Ovary (tissue), 9 donors: ENCODE results near the gene CCND1. TPM values are rescaled to one million over a fixed set of nuclear protein-coding genes. Genes with fewer than 3 reads are reported as not detected.
"Not testable (repeated sequence)": the region's sequence is repeated elsewhere in the genome, so short reads cannot be mapped to it uniquely, and the experiment has no call there.

Experiments
- DNase-seq, 5 donors: peaks; one replicate each; pipeline ENCODE4 v3.0.0-alpha.2; 2019 to 2020
- H3K27ac ChIP-seq, 2 donors: fragments of 200-600 bp; one replicate each; pipeline versions ENCODE4 v1.5.1 to v1.8.0; 2019 to 2022
- H3K27me3 ChIP-seq: fragments of 200-600 bp; one replicate; pipeline ENCODE4 v1.8.0; 2022
- H3K36me3 ChIP-seq: fragments of 200-600 bp; sonication (generic); one replicate; pipeline ENCODE4 v1.5.1; 2019
- H3K4me1 ChIP-seq: one replicate; pipeline ENCODE4 v1.8.1; 2013; ENCODE audit warnings: mild to moderate bottlenecking, moderate library complexity; ENCODE audit not compliant: insufficient read depth
- H3K4me3 ChIP-seq: fragments of 200-600 bp; sonication (generic); one replicate; pipeline ENCODE4 v1.5.1; 2017
- H3K9me3 ChIP-seq, 2 donors: fragments of 200-600 bp in 1 of 2; sonication (generic) in 1 of 2; one replicate each; pipeline versions ENCODE4 v1.5.1 to v1.8.1; 2013 to 2019; ENCODE audit warnings: mild to moderate bottlenecking in 1 of 2, moderate library complexity in 1 of 2
- CTCF ChIP-seq, 3 donors: fragments of 450-650 bp in 2 of 3; fragments of 200-600 bp in 1 of 3; IDR thresholded peaks; one replicate each; pipeline versions ENCODE4 v1.5.1 to v1.8.0; 2016 to 2022; ENCODE audit warnings: antibody characterized with exemption in 3 of 3, mild to moderate bottlenecking in 1 of 3
- EP300 ChIP-seq: sonication (generic); formaldehyde crosslinking; IDR thresholded peaks from one replicate; pipeline ENCODE4 v1.6.1; 2017; ENCODE audit warnings: antibody characterized with exemption
- POLR2A ChIP-seq: fragments of 450-650 bp; IDR thresholded peaks from one replicate; pipeline ENCODE4 v1.6.1; 2017; ENCODE audit warnings: antibody characterized with exemption, mild to moderate bottlenecking, moderate library complexity
- WGBS, 3 donors: extraction: QIAGEN DNeasy Blood & Tissue Kit in 1 of 3; methylation state at CpG; one replicate each; pipeline versions ENCODE4 v1.1.5 to v1.1.7; 2013 to 2017; 5-methylcytosine and 5-hydroxymethylcytosine counted together
- intact Hi-C, 4 donors: fragments of 100-400 bp; cut with DNase I; formaldehyde crosslinking; loops; one replicate each; pipeline versions ENCODE4 v1.11.0 to v1.15.1; 2022 to 2023
- polyA plus RNA-seq, 2 donors: library from polyadenylated mRNA; stranded (reverse); fragments of 200-250 nt in 1 of 2; fragments of 350-450 nt in 1 of 2; fragmentation: Illumina TruSeq in 1 of 2; extraction: RNeasy Lipid Tissue Mini Kit (QIAGEN cat#74804) in 1 of 2; gene quantifications; one replicate each; pipeline ENCODE4 v1.2.3, GENCODE V29; 2013 to 2014
- total RNA-seq, 7 donors: library from RNA; depleted of rRNA in 2 of 7; stranded (reverse); fragments of >200 nt in 2 of 7; fragmentation: NEBNext Ultra II Directional in 3 of 7; extraction: Animal tissue kit (Norgen Biotek cat#: 25700) in 3 of 7; gene quantifications; one replicate each; pipeline versions ENCODE4 v1.1.0 to v1.2.4, GENCODE V29; 2016 to 2023
- donor health status: DM: no; HTN: no; CAD: no; lungs with moderate emphysema.
- donor health status: DM: no; HTN: no; CAD: no.
- donor health status: Bipolar disorder and iron deficiency.
- donor health status: DM: yes; HTN: yes; CAD: no.
- donor health status: DM: no; HTN: no; CAD: no.
- donor health status: DM: yes; HTN: yes; CAD: no.

CCND1 gene
- total and polyA plus RNA-seq, 9 donors, result 3.4 to 58.9 (median 19.2) TPM

- TF ChIP-seq EP300 (no peak), CTCF (IDR thresholded peaks at IDR 0.05) (no peak)
- no peak for DNase-seq
- Histone ChIP-seq H3K27me3 (no peaks in the 10 kb centered on the region), H3K4me3 (no peak overlapping the region), H3K4me1 (no peaks in the 10 kb centered on the region), H3K9me3 (no peaks in the 10 kb centered on the region), H3K27ac (no peak overlapping the region), H3K36me3 (no peaks in the 10 kb centered on the region)
- 77 to 85% (median 81%) methylated on average over 16 of the region's 16 CpGs for WGBS, 3 donors
- intact Hi-C loops, result no loop called here
Observed at GRCh38 chr11:69615545-69616278, 25.2 kb upstream of the CCND1 start.

GRCh38 chr11:69617220-69617619 is 23.7 kb upstream of the CCND1 start:
- TF ChIP-seq CTCF (IDR thresholded peaks at IDR 0.05), result no peak
- no peak for TF ChIP-seq POLR2A
- no peak for TF ChIP-seq EP300
- WGBS, 3 donors, result 83 to 89% (median 85%) methylated on average over 4 of the region's 4 CpGs
- no peaks in the 10 kb centered on the region for H3K4me1 ChIP-seq
- H3K27ac ChIP-seq, result no peak overlapping the region
- no peak for DNase-seq
- H3K4me3 ChIP-seq, result no peak overlapping the region
- no peaks in the 10 kb centered on the region for H3K9me3 ChIP-seq
- no peaks in the 10 kb centered on the region for H3K36me3 ChIP-seq
- intact Hi-C loops, result no loop called here
- H3K27me3 ChIP-seq, result no peaks in the 10 kb centered on the region

GRCh38 chr11:69617682-69618081 is 23.3 kb upstream of the CCND1 start:
- Histone ChIP-seq H3K9me3 (no peaks in the 10 kb centered on the region), H3K4me1 (no peaks in the 10 kb centered on the region), H3K36me3 (no peaks in the 10 kb centered on the region), H3K27ac (no peak overlapping the region), H3K4me3 (no peak overlapping the region), H3K27me3 (no peaks in the 10 kb centered on the region)
- TF ChIP-seq POLR2A (no peak), EP300 (no peak)
- intact Hi-C loops, result no loop called here
- no peak for DNase-seq
- 84 to 90% (median 86%) methylated on average over 10 of the region's 10 CpGs for WGBS, 3 donors

GRCh38 chr11:69618237-69618636 is 22.7 kb upstream of the CCND1 start:
- Histone ChIP-seq H3K27ac (no peak overlapping the region), H3K36me3 (no peaks in the 10 kb centered on the region), H3K4me1 (no peaks in the 10 kb centered on the region), H3K27me3 (no peaks in the 10 kb centered on the region), H3K4me3 (no peak overlapping the region), H3K9me3 (no peaks in the 10 kb centered on the region)
- 48 to 66% (median 56%) methylated on average over 8 of the region's 8 CpGs for WGBS, 3 donors
- TF ChIP-seq POLR2A (no peak), CTCF (IDR thresholded peaks at IDR 0.05) (no peak), EP300 (no peak)
- DNase-seq, result no peak
- intact Hi-C loops, result no loop called here

GRCh38 chr11:69620683-69621290 is 20.2 kb upstream of the CCND1 start:
- no peaks in the 10 kb centered on the region for H3K36me3 ChIP-seq
- TF ChIP-seq CTCF (IDR thresholded peaks at IDR 0.05), result no peak
- TF ChIP-seq EP300, result no peak
- TF ChIP-seq POLR2A, result no peak
- no peak overlapping the region for H3K27ac ChIP-seq
- H3K9me3 ChIP-seq, result no peaks in the 10 kb centered on the region
- H3K4me3 ChIP-seq, result no peak overlapping the region
- no peaks in the 10 kb centered on the region for H3K27me3 ChIP-seq
- intact Hi-C loops, result loop anchor here in 1 of 4 donors (10.0 kb wide), 1 partner anchor 686 kb away; no protein-coding TSS in a partner anchor
- 31 to 50% (median 34%) methylated on average over 2 of the region's 2 CpGs for WGBS, 3 donors
- no peak for DNase-seq
- no peaks in the 10 kb centered on the region for H3K4me1 ChIP-seq

- WGBS, 3 donors, result 60 to 67% (median 61%) methylated on average over 7 to 8 of the region's 8 CpGs
- not testable (repeated sequence) for H3K36me3 ChIP-seq, H3K27me3 ChIP-seq, H3K9me3 ChIP-seq, H3K4me3 ChIP-seq, H3K27ac ChIP-seq, DNase-seq, H3K4me1 ChIP-seq
- intact Hi-C loops, result loop anchor here in 1 of 4 donors (10.0 kb wide), 1 partner anchor 687 kb away; no protein-coding TSS in a partner anchor
Observed at GRCh38 chr11:69622097-69622681, 18.8 kb upstream of the CCND1 start.
